ENCODE data around the gene RIC8A.

DNA sequence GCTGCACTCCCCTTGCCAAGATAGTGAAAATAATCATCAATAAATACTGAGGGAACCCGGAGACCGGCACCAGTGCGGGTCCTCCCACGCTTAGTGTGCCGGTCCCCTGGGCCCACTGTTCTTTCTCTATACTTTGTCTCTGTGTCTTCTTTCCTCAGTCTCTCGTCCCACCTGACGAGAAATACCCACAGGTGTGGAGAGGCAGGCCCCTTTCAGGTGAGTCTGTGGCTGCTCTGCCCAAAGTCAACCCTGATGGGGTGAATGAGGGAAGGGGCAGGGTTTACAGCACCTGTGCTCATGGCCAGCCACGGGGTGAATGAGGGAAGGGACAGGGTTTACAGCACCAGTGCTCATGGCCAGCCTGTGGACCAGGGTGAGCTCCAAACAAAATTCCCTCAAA lies 5.0 kb upstream of the RIC8A start:
- TF ChIP-seq, protein P1, sequence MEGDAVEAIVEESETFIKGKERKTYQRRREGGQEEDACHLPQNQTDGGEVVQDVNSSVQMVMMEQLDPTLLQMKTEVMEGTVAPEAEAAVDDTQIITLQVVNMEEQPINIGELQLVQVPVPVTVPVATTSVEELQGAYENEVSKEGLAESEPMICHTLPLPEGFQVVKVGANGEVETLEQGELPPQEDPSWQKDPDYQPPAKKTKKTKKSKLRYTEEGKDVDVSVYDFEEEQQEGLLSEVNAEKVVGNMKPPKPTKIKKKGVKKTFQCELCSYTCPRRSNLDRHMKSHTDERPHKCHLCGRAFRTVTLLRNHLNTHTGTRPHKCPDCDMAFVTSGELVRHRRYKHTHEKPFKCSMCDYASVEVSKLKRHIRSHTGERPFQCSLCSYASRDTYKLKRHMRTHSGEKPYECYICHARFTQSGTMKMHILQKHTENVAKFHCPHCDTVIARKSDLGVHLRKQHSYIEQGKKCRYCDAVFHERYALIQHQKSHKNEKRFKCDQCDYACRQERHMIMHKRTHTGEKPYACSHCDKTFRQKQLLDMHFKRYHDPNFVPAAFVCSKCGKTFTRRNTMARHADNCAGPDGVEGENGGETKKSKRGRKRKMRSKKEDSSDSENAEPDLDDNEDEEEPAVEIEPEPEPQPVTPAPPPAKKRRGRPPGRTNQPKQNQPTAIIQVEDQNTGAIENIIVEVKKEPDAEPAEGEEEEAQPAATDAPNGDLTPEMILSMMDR (IDR thresholded peaks at IDR 0.05) = no peak
- no peak for TF ChIP-seq POLR2A (IDR thresholded peaks at IDR 0.05)
